Right forelimb (tissue), 1 donor: ENCODE results near the gene DRC1.
"Not testable (repeated sequence)": the region's sequence is repeated elsewhere in the genome, so short reads cannot be mapped to it uniquely, and the experiment has no call there.

Source experiments
- DNase-seq: peaks from one replicate; pipeline ENCODE4 v3.0.0-alpha.2; 2018

Gene DRC1

GRCh38 chr2:26401739-26402541 is at the start of gene DRC1:
TSS of gene DRC1 (plus strand) at chr2:26401920. CDS start at chr2:26401990, 70 bp downstream.
- peak; percentile 85 for DNase-seq

- DNase-seq, result no peak
Measured at GRCh38 chr2:26352892-26353291, 48.8 kb upstream of the DRC1 start.

- not testable (repeated sequence) for DNase-seq
Measured at GRCh38 chr2:26354469-26354868, 47.3 kb upstream of the DRC1 start.

GRCh38 chr2:26355038-26355995 is 46.4 kb upstream of the DRC1 start:
- no peak for DNase-seq

- no peak for DNase-seq
Measured at GRCh38 chr2:26356111-26356510, 45.6 kb upstream of the DRC1 start.

GRCh38 chr2:26356771-26357170 is 44.9 kb upstream of the DRC1 start:
- DNase-seq, result no peak

- no peak for DNase-seq
Measured at GRCh38 chr2:26359886-26360473, 41.7 kb upstream of the DRC1 start.

- no peak for DNase-seq
Measured at GRCh38 chr2:26363323-26363722, 38.4 kb upstream of the DRC1 start.

- DNase-seq, result no peak
Measured at GRCh38 chr2:26363958-26364357, 37.8 kb upstream of the DRC1 start.

- DNase-seq, result no peak
Measured at GRCh38 chr2:26364669-26365068, 37.1 kb upstream of the DRC1 start.

GRCh38 chr2:26366957-26367356 is 34.8 kb upstream of the DRC1 start:
- DNase-seq, result no peak

GRCh38 chr2:26369664-26370063 is 32.1 kb upstream of the DRC1 start:
- not testable (repeated sequence) for DNase-seq

GRCh38 chr2:26370909-26371308 is 30.8 kb upstream of the DRC1 start:
- DNase-seq, result not testable (repeated sequence)

- DNase-seq, result no peak
Measured at GRCh38 chr2:26376799-26377198, 24.9 kb upstream of the DRC1 start.

- DNase-seq, result no peak
Measured at GRCh38 chr2:26380281-26380680, 21.4 kb upstream of the DRC1 start.

- DNase-seq, result no peak
Measured at GRCh38 chr2:26382564-26382963, 19.2 kb upstream of the DRC1 start.

GRCh38 chr2:26384183-26384582 is 17.5 kb upstream of the DRC1 start:
- DNase-seq, result no peak

- no peak for DNase-seq
Measured at GRCh38 chr2:26384597-26384996, 17.1 kb upstream of the DRC1 start.

GRCh38 chr2:26387189-26387588 is 14.5 kb upstream of the DRC1 start:
- no peak for DNase-seq

GRCh38 chr2:26394694-26395093 is 7.0 kb upstream of the DRC1 start:
- DNase-seq, result no peak

- no peak for DNase-seq
Measured at GRCh38 chr2:26395394-26395793, 6.3 kb upstream of the DRC1 start.

GRCh38 chr2:26396734-26397298 is 4.9 kb upstream of the DRC1 start:
- DNase-seq, result no peak

GRCh38 chr2:26399771-26400376 is 1.8 kb upstream of the DRC1 start:
- DNase-seq, result no peak
